DOHH2 (cell line): ENCODE results near the gene PLXNA2.

ENCODE experiments used
- H3F3A ChIP-seq: fragments of 200-600 bp; sonication (generic), shearing (Covaris generic); 2 replicates; pipeline ENCODE4 v1.6.0; 2016; ENCODE audit warnings: antibody characterized with exemption, mild to moderate bottlenecking; ENCODE audit not compliant: control insufficient read depth, insufficient read depth
- H3K27ac ChIP-seq: fragments of 200-600 bp; sonication (generic); 2 replicates; pipeline ENCODE4 v1.5.1; 2014; ENCODE audit warnings: low read depth, mild to moderate bottlenecking, low read length, moderate library complexity
- H3K27me3 ChIP-seq: fragments of 200-600 bp; sonication (generic); 2 replicates; pipeline ENCODE4 v1.6.1; 2014; ENCODE audit warnings: mild to moderate bottlenecking, low read length, mixed read lengths; ENCODE audit not compliant: control insufficient read depth
- H3K36me3 ChIP-seq: fragments of 200-600 bp; sonication (generic); 2 replicates; pipeline ENCODE4 v1.6.1; 2014; ENCODE audit warnings: mild to moderate bottlenecking, low read length, moderate library complexity, mixed read lengths; ENCODE audit not compliant: control insufficient read depth
- H3K4me1 ChIP-seq: fragments of 200-600 bp; sonication (generic); 2 replicates; pipeline ENCODE4 v1.6.1; 2014; ENCODE audit warnings: mild to moderate bottlenecking, low read length, mixed read lengths; ENCODE audit not compliant: control insufficient read depth
- H3K4me2 ChIP-seq: fragments of 200-600 bp; sonication (generic); 2 replicates; pipeline ENCODE4 v1.6.0; 2014; ENCODE audit warnings: mild to moderate bottlenecking, low read length, moderate library complexity
- H3K4me3 ChIP-seq: fragments of 200-600 bp; sonication (generic); 2 replicates; pipeline ENCODE4 v1.5.1; 2014; ENCODE audit warnings: mild to moderate bottlenecking, low read length, mixed read lengths
- H3K79me2 ChIP-seq: fragments of 200-600 bp; sonication (generic); 2 replicates; pipeline ENCODE4 v1.6.1; 2014; ENCODE audit warnings: mild to moderate bottlenecking, low read length, mixed read lengths; ENCODE audit not compliant: control insufficient read depth
- H3K9me2 ChIP-seq: fragments of 200-600 bp; sonication (generic); replicated peaks from 2 replicates; pipeline ENCODE4 v1.6.1; 2014; ENCODE audit warnings: mild to moderate bottlenecking, low read length, mixed read lengths; ENCODE audit not compliant: control insufficient read depth
- H3K9me3 ChIP-seq: fragments of 200-600 bp; sonication (generic); 2 replicates; pipeline ENCODE4 v1.6.1; 2014; ENCODE audit warnings: antibody characterized with exemption, low read length, mixed read lengths; ENCODE audit not compliant: control insufficient read depth, insufficient read depth
- H4K20me1 ChIP-seq: fragments of 200-600 bp; sonication (generic); 2 replicates; pipeline ENCODE4 v1.6.0; 2014; ENCODE audit warnings: low read depth, mild to moderate bottlenecking, antibody characterized with exemption, low read length, moderate library complexity; ENCODE audit not compliant: control insufficient read depth, insufficient read depth
- CTCF ChIP-seq: fragments of 200-600 bp; sonication (generic); IDR thresholded peaks from one replicate; pipeline ENCODE4 v1.5.1; 2014; ENCODE audit warnings: antibody characterized with exemption, mild to moderate bottlenecking, low read depth, low read length; ENCODE audit not compliant: poor library complexity, severe bottlenecking
- EZH2phosphoT487 ChIP-seq: fragments of 200-600 bp; sonication (generic); IDR thresholded peaks from 2 replicates; pipeline ENCODE4 v1.6.1; 2017; ENCODE audit warnings: borderline replicate concordance, mild to moderate bottlenecking, antibody characterized with exemption, low read length, moderate library complexity, mixed read lengths

PLXNA2 gene

GRCh38 chr1:208115924-208116640, 128.1 kb downstream of the PLXNA2 start:
- H3K79me2 ChIP-seq, result no peaks in the 10 kb centered on the region
- no peak overlapping the region for H3K4me3 ChIP-seq
- H3K4me2 ChIP-seq, result no peak overlapping the region
- H4K20me1 ChIP-seq, result no peaks in the 10 kb centered on the region
- H3K27me3 ChIP-seq, result no peaks in the 10 kb centered on the region; the same call in 1 of the 2 replicates
- H3K4me1 ChIP-seq, result no peaks in the 10 kb centered on the region
- TF ChIP-seq EZH2phosphoT487, result no peak
- no peaks in the 10 kb centered on the region for H3K9me2 ChIP-seq
- no peaks in the 10 kb centered on the region for H3K9me3 ChIP-seq
- H3K36me3 ChIP-seq, result no peaks in the 10 kb centered on the region
- no peaks in the 10 kb centered on the region for H3F3A ChIP-seq
- no peak overlapping the region for H3K27ac ChIP-seq

GRCh38 chr1:208113011-208113410, 131.2 kb downstream of the PLXNA2 start:
- H3K36me3 ChIP-seq, result no peaks in the 10 kb centered on the region
- no peak for TF ChIP-seq CTCF
- TF ChIP-seq EZH2phosphoT487, result no peak
- H3K9me2 ChIP-seq, result no peaks in the 10 kb centered on the region
- H4K20me1 ChIP-seq, result no peaks in the 10 kb centered on the region
- H3K4me3 ChIP-seq, result no peak overlapping the region
- no peak overlapping the region for H3K27ac ChIP-seq
- no peaks in the 10 kb centered on the region for H3F3A ChIP-seq
- no peak overlapping the region for H3K4me2 ChIP-seq
- no peaks in the 10 kb centered on the region for H3K4me1 ChIP-seq
- no peaks in the 10 kb centered on the region; the same call in 1 of the 2 replicates for H3K27me3 ChIP-seq
- no peaks in the 10 kb centered on the region for H3K9me3 ChIP-seq
- no peaks in the 10 kb centered on the region for H3K79me2 ChIP-seq

GRCh38 chr1:208112401-208112800, 131.8 kb downstream of the PLXNA2 start:
- Histone ChIP-seq H3K27ac (no peak overlapping the region), H3K4me2 (no peak overlapping the region), H3F3A (no peaks in the 10 kb centered on the region), H3K27me3 (no peaks in the 10 kb centered on the region; the same call in 1 of the 2 replicates), H3K9me3 (no peaks in the 10 kb centered on the region), H3K4me1 (no peaks in the 10 kb centered on the region), H3K9me2 (no peaks in the 10 kb centered on the region), H3K79me2 (no peaks in the 10 kb centered on the region), H3K36me3 (no peaks in the 10 kb centered on the region), H4K20me1 (no peaks in the 10 kb centered on the region), H3K4me3 (no peak overlapping the region)
- TF ChIP-seq EZH2phosphoT487 (no peak), CTCF (no peak)

GRCh38 chr1:208111646-208112190, 132.5 kb downstream of the PLXNA2 start:
- H3K79me2 ChIP-seq, result no peaks in the 10 kb centered on the region
- H3K27ac ChIP-seq, result no peak overlapping the region
- no peak overlapping the region for H3K4me2 ChIP-seq
- H3F3A ChIP-seq, result no peaks in the 10 kb centered on the region
- no peaks in the 10 kb centered on the region for H3K4me1 ChIP-seq
- H3K36me3 ChIP-seq, result no peaks in the 10 kb centered on the region
- H3K9me2 ChIP-seq, result no peaks in the 10 kb centered on the region
- no peaks in the 10 kb centered on the region for H4K20me1 ChIP-seq
- TF ChIP-seq CTCF (no peak), EZH2phosphoT487 (no peak)
- no peak overlapping the region for H3K4me3 ChIP-seq
- no peaks in the 10 kb centered on the region for H3K9me3 ChIP-seq
- no peaks in the 10 kb centered on the region; the same call in 1 of the 2 replicates for H3K27me3 ChIP-seq
